Cardiac muscle cell (in vitro differentiated cells and primary cell): ENCODE data around the gene ZNF382. TPM values are rescaled to one million over a fixed set of nuclear protein-coding genes. Genes with fewer than 3 reads are reported as not detected.
A peak's percentile ranks its signal among the peaks of the same experiment; 100 is the strongest.

Source experiments
- DNase-seq, 2 donors: peaks; one replicate each; pipeline versions ENCODE4 v3.0.0 to v3.0.0-alpha.2; 2010 to 2017; ENCODE audit warnings: low read depth in 1 of 2, low spot score in 1 of 2
- H3K27ac ChIP-seq: fragments of 200-600 bp; sonication (generic); 2 replicates; pipeline ENCODE4 v1.5.1; 2016
- H3K27me3 ChIP-seq: fragments of 200-600 bp; sonication (generic); 2 replicates; pipeline ENCODE4 v1.6.0; 2016; ENCODE audit warnings: control low read depth
- H3K36me3 ChIP-seq: fragments of 200-600 bp; sonication (generic); 2 replicates; pipeline ENCODE4 v1.5.1; 2016; ENCODE audit warnings: control low read depth
- H3K4me1 ChIP-seq: fragments of 200-600 bp; sonication (generic); 2 replicates; pipeline ENCODE4 v1.8.1; 2017; ENCODE audit warnings: low read depth, mild to moderate bottlenecking, mixed run types
- H3K4me3 ChIP-seq: fragments of 200-600 bp; sonication (generic); 2 replicates; pipeline ENCODE4 v1.5.1; 2016; ENCODE audit warnings: mild to moderate bottlenecking
- H3K9me3 ChIP-seq: fragments of 200-600 bp; sonication (generic); 2 replicates; pipeline ENCODE4 v1.5.1; 2017; ENCODE audit warnings: low read depth, mild to moderate bottlenecking, control low read depth
- polyA plus RNA-seq: library from polyadenylated mRNA; unstranded; fragments of >200 nt; fragmentation: Nextera tagmentation; extraction: Ambion mirVana; gene quantifications from 2 replicates; pipeline ENCODE4 v1.2.1, GENCODE V29; 2016
- total RNA-seq: library from RNA; depleted of rRNA; stranded (reverse); fragments of >200 nt; gene quantifications from 2 replicates; pipeline ENCODE4 v1.2.3, GENCODE V29; 2016
- TF ChIP-seq, protein P1 (sequence below): IDR thresholded peaks from 2 replicates; pipeline ENCODE4 v1.5.1; 2012; ENCODE audit warnings: low read depth, mild to moderate bottlenecking, low read length

Gene ZNF382
- total and polyA plus RNA-seq, 2 experiments from 2014 or later, result 14.5 to 57.8 TPM

DNA sequence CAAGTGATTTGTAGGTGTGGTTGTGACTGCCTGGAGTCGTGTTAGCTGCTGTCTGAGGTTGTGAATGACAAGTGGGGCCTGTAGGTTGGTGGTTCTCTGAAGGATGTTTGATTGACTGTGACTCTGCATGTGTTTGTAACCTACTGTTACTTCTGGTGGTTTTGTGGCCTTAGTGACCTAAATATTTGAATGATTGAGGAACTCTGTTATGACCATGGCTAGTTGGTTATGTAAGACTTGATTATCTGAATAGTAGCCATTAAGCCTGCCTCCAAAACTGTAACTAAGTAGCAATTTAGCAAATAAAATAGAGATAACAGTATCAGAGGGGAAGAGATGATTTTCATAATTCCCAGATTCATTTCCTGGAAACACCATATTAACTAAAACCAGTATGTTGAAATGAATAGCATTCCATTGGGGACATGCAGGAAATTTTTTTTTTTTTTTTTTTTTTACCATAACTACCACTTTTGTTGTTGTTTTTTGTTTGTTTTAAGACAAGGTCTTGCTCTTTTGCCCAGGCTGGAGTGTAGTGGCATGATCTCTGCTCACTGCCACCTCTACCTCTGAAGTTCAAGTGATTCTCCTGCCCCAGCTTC is 865 bp downstream of the ZNF382 start:
- H3K36me3 ChIP-seq, result peaks cover 25% of the 10 kb centered on the region
- H3K27ac ChIP-seq, result peak overlapping the region; percentile 80
- DNase-seq, result no peak
- TF ChIP-seq, protein P1, sequence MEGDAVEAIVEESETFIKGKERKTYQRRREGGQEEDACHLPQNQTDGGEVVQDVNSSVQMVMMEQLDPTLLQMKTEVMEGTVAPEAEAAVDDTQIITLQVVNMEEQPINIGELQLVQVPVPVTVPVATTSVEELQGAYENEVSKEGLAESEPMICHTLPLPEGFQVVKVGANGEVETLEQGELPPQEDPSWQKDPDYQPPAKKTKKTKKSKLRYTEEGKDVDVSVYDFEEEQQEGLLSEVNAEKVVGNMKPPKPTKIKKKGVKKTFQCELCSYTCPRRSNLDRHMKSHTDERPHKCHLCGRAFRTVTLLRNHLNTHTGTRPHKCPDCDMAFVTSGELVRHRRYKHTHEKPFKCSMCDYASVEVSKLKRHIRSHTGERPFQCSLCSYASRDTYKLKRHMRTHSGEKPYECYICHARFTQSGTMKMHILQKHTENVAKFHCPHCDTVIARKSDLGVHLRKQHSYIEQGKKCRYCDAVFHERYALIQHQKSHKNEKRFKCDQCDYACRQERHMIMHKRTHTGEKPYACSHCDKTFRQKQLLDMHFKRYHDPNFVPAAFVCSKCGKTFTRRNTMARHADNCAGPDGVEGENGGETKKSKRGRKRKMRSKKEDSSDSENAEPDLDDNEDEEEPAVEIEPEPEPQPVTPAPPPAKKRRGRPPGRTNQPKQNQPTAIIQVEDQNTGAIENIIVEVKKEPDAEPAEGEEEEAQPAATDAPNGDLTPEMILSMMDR, result no peak
- no peaks in the 10 kb centered on the region for H3K27me3 ChIP-seq
- peak overlapping the region; percentile 61 for H3K4me3 ChIP-seq
- H3K4me1 ChIP-seq, result peaks cover 6% of the 10 kb centered on the region
- H3K9me3 ChIP-seq, result no peaks in the 10 kb centered on the region

DNA sequence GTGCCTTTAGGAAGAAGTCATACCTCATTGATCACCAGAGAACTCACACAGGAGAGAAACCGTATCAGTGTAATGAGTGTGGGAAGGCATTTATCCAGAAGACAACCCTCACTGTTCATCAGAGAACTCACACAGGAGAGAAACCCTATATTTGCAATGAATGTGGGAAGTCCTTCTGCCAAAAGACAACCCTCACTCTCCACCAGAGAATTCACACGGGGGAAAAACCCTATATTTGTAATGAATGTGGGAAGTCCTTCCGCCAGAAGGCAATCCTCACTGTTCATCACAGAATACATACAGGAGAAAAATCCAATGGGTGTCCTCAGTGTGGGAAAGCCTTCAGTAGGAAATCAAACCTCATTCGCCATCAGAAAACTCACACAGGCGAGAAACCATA is 21.9 kb downstream of the ZNF382 start:
- Histone ChIP-seq H3K27me3 (no peaks in the 10 kb centered on the region), H3K4me1 (no peaks in the 10 kb centered on the region), H3K9me3 (peaks cover 17% of the 10 kb centered on the region), H3K27ac (no peak overlapping the region), H3K36me3 (peaks cover 33% of the 10 kb centered on the region), H3K4me3 (no peak overlapping the region)
- TF ChIP-seq, protein P1, result no peak
- no peak for DNase-seq

DNA sequence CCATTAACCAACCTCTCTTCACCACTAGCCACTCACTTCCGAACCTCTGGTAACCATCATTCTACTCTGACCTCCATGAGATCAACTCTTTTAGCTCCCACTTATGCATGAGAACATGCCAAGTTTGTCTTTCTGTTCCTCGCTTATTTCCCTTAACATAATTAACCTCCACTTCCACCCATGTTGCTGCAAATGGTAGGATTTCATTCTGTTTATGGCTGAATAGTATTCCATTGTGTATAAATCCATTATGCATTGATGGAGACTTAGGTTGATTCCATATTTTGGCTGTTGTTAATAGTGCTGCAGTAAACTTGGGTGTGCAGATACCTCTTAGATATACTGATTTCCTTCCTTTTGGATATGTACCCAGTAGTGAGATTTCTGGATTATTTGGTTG is 30.2 kb downstream of the ZNF382 start:
- Histone ChIP-seq H3K27me3 (no peaks in the 10 kb centered on the region), H3K9me3 (peaks cover 31% of the 10 kb centered on the region), H3K36me3 (peaks cover 6% of the 10 kb centered on the region), H3K27ac (no peak overlapping the region), H3K4me3 (no peak overlapping the region), H3K4me1 (no peaks in the 10 kb centered on the region)
- no peak for DNase-seq
- TF ChIP-seq, protein P1, result no peak

DNA sequence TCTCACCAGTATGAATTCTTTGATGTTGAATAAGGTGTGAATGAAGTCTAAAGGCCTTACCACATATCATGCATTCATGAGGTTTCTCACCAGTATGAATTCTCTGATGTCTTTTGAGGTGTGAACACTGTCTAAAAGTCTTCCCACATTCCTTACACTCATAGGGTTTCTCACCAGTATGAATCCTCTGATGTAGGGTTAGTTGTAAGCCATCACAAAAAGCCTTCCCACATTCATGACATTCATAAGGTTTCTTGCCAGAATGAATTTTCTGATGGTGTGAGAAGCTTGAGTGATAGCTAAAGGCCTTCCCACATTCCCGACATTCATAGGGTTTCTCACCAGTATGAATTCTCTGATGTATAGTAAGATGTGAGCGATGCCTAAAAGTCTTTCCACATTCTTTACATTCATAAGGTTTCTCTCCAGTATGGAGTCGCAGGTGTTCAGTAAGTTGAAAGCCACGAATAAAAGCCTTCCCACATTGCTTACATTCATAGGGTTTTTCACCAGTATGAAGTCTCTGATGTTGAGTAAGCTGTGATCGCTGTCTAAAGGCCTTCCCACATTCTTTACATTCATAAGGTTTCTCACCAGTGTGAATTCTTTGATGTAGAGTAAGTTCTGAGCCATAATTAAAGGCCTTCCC is 33.9 kb downstream of the ZNF382 start:
- Histone ChIP-seq H3K36me3 (peaks cover 6% of the 10 kb centered on the region), H3K27me3 (no peaks in the 10 kb centered on the region), H3K27ac (no peak overlapping the region), H3K4me3 (no peak overlapping the region), H3K4me1 (no peaks in the 10 kb centered on the region), H3K9me3 (peaks cover 33% of the 10 kb centered on the region)
- peak in 1 of 2 donors; percentile 5 for DNase-seq
- TF ChIP-seq, protein P1, result no peak

DNA sequence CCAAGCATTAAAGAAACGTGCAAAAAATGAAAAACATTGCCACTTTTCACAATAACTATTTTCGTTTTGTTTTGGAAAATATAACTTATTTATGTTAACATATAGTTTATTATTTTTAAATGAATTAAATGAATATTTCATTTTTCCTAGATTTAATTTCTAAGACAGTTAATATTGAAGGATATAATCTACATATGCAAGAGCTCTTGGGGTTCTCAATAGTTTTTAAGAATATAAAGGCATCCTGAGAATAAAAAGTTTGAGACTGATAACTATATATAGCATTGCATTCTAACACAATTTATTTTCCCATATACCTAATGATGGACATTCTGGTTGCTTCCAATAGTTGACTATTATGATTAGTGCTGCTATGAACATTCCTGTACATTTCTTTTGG is 41.6 kb downstream of the ZNF382 start:
- no peak overlapping the region for H3K4me3 ChIP-seq
- TF ChIP-seq, protein P1, result no peak
- DNase-seq, result no peak
- H3K4me1 ChIP-seq, result no peaks in the 10 kb centered on the region
- H3K27ac ChIP-seq, result no peak overlapping the region
- no peaks in the 10 kb centered on the region for H3K27me3 ChIP-seq
- H3K36me3 ChIP-seq, result peaks cover 9% of the 10 kb centered on the region
- H3K9me3 ChIP-seq, result peaks cover 9% of the 10 kb centered on the region
